Measurements from ENCODE around the gene FPGS.

- TF ChIP-seq CTCF (IDR thresholded peaks at IDR 0.05; ENCODE audit: low read depth, low read length, missing input control) = no peak
- TF ChIP-seq FOXA1 (IDR thresholded peaks at IDR 0.05) = no peak
These were observed 26.3 kb upstream of the FPGS start for GRCh38 chr9:127776195-127776923.

All from liver (tissue), 2 donors.